Kidney (tissue), 14 donors: ENCODE results near the gene PNPLA6. TPM values are rescaled to one million over a fixed set of nuclear protein-coding genes. Genes with fewer than 3 reads are reported as not detected.

Experiments
- DNase-seq, 5 donors: peaks; one replicate each; pipeline ENCODE4 v3.0.0-alpha.2; 2013 to 2020
- FAIRE-seq: peaks from 2 replicates; lab custom pipeline; 2012; peaks lifted over from hg19 to GRCh38; lab: Jason Lieb, UNC
- H3K27ac ChIP-seq, 2 donors: one replicate each; pipeline ENCODE4 v1.7.0; 2013; ENCODE audit warnings: low read depth in 2 of 2, low read length in 2 of 2, inconsistent platforms in 1 of 2
- H3K27me3 ChIP-seq: one replicate; pipeline ENCODE4 v1.7.1; 2013; ENCODE audit warnings: low read length, inconsistent platforms; ENCODE audit not compliant: control insufficient read depth, insufficient read depth
- H3K36me3 ChIP-seq, 3 donors: one replicate each; pipeline versions ENCODE4 v1.7.0 to v1.7.1; 2013; ENCODE audit warnings: low read length in 3 of 3, control low read depth in 1 of 3, inconsistent platforms in 1 of 3; ENCODE audit not compliant: insufficient read depth in 3 of 3, control insufficient read depth in 2 of 3
- H3K4me1 ChIP-seq, 3 donors: one replicate each; pipeline versions ENCODE4 v1.7.0 to v1.7.1; 2013; ENCODE audit warnings: low read length in 3 of 3, inconsistent platforms in 1 of 3, low read depth in 1 of 3; ENCODE audit not compliant: control insufficient read depth in 2 of 3, insufficient read depth in 2 of 3
- H3K4me3 ChIP-seq, 3 donors: one replicate each; pipeline versions ENCODE4 v1.7.0 to v1.8.1; 2013; ENCODE audit warnings: low read length in 3 of 3, control low read depth in 1 of 3, inconsistent platforms in 1 of 3
- H3K9ac ChIP-seq, 3 donors: one replicate each; pipeline versions ENCODE4 v1.7.0 to v1.7.1; 2013; ENCODE audit warnings: low read length in 3 of 3, control low read depth in 1 of 3, inconsistent platforms in 1 of 3
- H3K9me3 ChIP-seq, 3 donors: one replicate each; pipeline versions ENCODE4 v1.7.0 to v1.7.1; 2013; ENCODE audit warnings: low read length in 3 of 3, control low read depth in 1 of 3, inconsistent platforms in 1 of 3; ENCODE audit not compliant: control insufficient read depth in 2 of 3, insufficient read depth in 1 of 3
- intact Hi-C: fragments of 100-400 bp; cut with DNase I; formaldehyde crosslinking; loops from one replicate; pipeline ENCODE4 v1.11.1; 2022
- polyA plus RNA-seq: library from polyadenylated mRNA; stranded (reverse); fragments of 350-450 nt; fragmentation: Illumina TruSeq; extraction: RNeasy Lipid Tissue Mini Kit (QIAGEN cat#74804); gene quantifications from one replicate; pipeline ENCODE4 v1.2.3, GENCODE V29; 2014; ENCODE audit warnings: low read depth, low replicate concordance; ENCODE audit not compliant: insufficient read depth
- total RNA-seq: library from RNA; stranded (reverse); fragmentation: NEBNext Ultra II Directional; extraction: Animal tissue kit (Norgen Biotek cat#: 25700); gene quantifications from one replicate; pipeline ENCODE4 v1.2.1, GENCODE V29; 2021
- TF ChIP-seq, protein P1 (sequence below): IDR thresholded peaks from 3 replicates; pipeline ENCODE4 v1.5.1; 2012; ENCODE audit warnings: mild to moderate bottlenecking, moderate library complexity, borderline replicate concordance; ENCODE audit not compliant: insufficient read depth; ENCODE audit errors: extremely low read depth
- donor health status: control.
- donor health status: control.
- donor health status: control.
- donor health status: control.
- donor health status: control.
- donor health status: DM: yes; HTN: yes; CAD: no.
- donor health status: Normal renal cell carcinoma (clear cell type).

The PNPLA6 gene
- total and polyA plus RNA-seq, 2 donors from 2014 or later: 80.9 to 101 TPM

- TF ChIP-seq, protein P1, sequence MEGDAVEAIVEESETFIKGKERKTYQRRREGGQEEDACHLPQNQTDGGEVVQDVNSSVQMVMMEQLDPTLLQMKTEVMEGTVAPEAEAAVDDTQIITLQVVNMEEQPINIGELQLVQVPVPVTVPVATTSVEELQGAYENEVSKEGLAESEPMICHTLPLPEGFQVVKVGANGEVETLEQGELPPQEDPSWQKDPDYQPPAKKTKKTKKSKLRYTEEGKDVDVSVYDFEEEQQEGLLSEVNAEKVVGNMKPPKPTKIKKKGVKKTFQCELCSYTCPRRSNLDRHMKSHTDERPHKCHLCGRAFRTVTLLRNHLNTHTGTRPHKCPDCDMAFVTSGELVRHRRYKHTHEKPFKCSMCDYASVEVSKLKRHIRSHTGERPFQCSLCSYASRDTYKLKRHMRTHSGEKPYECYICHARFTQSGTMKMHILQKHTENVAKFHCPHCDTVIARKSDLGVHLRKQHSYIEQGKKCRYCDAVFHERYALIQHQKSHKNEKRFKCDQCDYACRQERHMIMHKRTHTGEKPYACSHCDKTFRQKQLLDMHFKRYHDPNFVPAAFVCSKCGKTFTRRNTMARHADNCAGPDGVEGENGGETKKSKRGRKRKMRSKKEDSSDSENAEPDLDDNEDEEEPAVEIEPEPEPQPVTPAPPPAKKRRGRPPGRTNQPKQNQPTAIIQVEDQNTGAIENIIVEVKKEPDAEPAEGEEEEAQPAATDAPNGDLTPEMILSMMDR: no peak
- H3K4me1 ChIP-seq: no peaks in the 10 kb centered on the region
- no peak for DNase-seq
- H3K27me3 ChIP-seq: no peaks in the 10 kb centered on the region
- intact Hi-C loops: no loop called here
- FAIRE-seq: no peak
- H3K36me3 ChIP-seq: peaks cover 2 to 13% (median 8%) of the 10 kb centered on the region in 3 donors
- no peak overlapping the region for H3K9ac ChIP-seq
- H3K9me3 ChIP-seq: peaks cover 0 to under 1% (median 0%) of the 10 kb centered on the region in 3 donors
- H3K27ac ChIP-seq: no peak overlapping the region
- no peak overlapping the region for H3K4me3 ChIP-seq
These were observed 17.3 kb downstream of the PNPLA6 start for GRCh38 chr19:7552781-7553180.

- H3K36me3 ChIP-seq: peaks cover 4 to 22% (median 16%) of the 10 kb centered on the region in 3 donors
- FAIRE-seq (no peak), DNase-seq (no peak)
- H3K4me3 ChIP-seq: no peak overlapping the region
- intact Hi-C loops: no loop called here
- TF ChIP-seq, protein P1: no peak
- H3K9me3 ChIP-seq: peaks cover 0 to 2% (median 0%) of the 10 kb centered on the region in 3 donors
- no peak overlapping the region for H3K27ac ChIP-seq
- H3K27me3 ChIP-seq: no peaks in the 10 kb centered on the region
- no peak overlapping the region for H3K9ac ChIP-seq
- no peaks in the 10 kb centered on the region for H3K4me1 ChIP-seq
These were observed 19.0 kb downstream of the PNPLA6 start for GRCh38 chr19:7554565-7554964.

GRCh38 chr19:7554990-7555864, 19.7 kb downstream of the PNPLA6 start:
- Histone ChIP-seq H3K4me3 (no peak overlapping the region), H3K9ac (no peak overlapping the region), H3K27ac (no peak overlapping the region), H3K9me3 (peaks cover 0 to 2% (median 0%) of the 10 kb centered on the region in 3 donors), H3K36me3 (peaks cover 4 to 22% (median 18%) of the 10 kb centered on the region in 3 donors), H3K4me1 (no peaks in the 10 kb centered on the region), H3K27me3 (no peaks in the 10 kb centered on the region)
- no peak for FAIRE-seq
- TF ChIP-seq, protein P1: no peak
- intact Hi-C loops: no loop called here
- peak in 3 of 5 donors; percentile 4 to 76 (median 60) for DNase-seq
